Activated T-helper 2 cell treated with anti-CD3 and anti-CD28 coated beads, Interferon-gamma antibody, Interleukin-2, Interleukin-4, amounts not matched to agents 10 μg/mL and 5 μg/mL and 100 μg/mL, durations not matched to agents 14 hours and 24 hours and 36 hours (primary cell): ENCODE data around the gene LMX1A. TPM values are rescaled to one million over a fixed set of nuclear protein-coding genes. Genes with fewer than 3 reads are reported as not detected.

Source experiments
- DNase-seq: peaks from one replicate; pipeline ENCODE4 v3.0.0; 2021; ENCODE audit warnings: low spot score
- H3K27ac Mint-ChIP-seq: one replicate; pipeline ENCODE4 v1.8.0; 2021; ENCODE audit warnings: mixed read lengths
- H3K27me3 Mint-ChIP-seq: one replicate; pipeline ENCODE4 v1.8.0; 2021; ENCODE audit warnings: low read depth, mixed read lengths
- H3K36me3 Mint-ChIP-seq: one replicate; pipeline ENCODE4 v1.8.0; 2021; ENCODE audit warnings: low read depth, mixed read lengths
- H3K4me1 Mint-ChIP-seq: one replicate; pipeline ENCODE4 v1.8.0; 2021; ENCODE audit warnings: low read depth, mixed read lengths
- H3K4me3 Mint-ChIP-seq: one replicate; pipeline ENCODE4 v1.8.0; 2021; ENCODE audit warnings: low read depth, mild to moderate bottlenecking, moderate library complexity, mixed read lengths
- H3K9me3 Mint-ChIP-seq: one replicate; pipeline ENCODE4 v1.8.0; 2021; ENCODE audit warnings: mixed read lengths
- intact Hi-C: fragments of 100-400 bp; cut with micrococcal nuclease; formaldehyde crosslinking; loops from one replicate; pipeline ENCODE4 v1.15.1; 2023
- total RNA-seq: library from RNA; stranded (reverse); gene quantifications from 2 replicates; pipeline ENCODE4 v1.2.3, GENCODE V29; 2022

Gene LMX1A
- total RNA-seq, 1 donor from 2014 or later, result not detected

DNA sequence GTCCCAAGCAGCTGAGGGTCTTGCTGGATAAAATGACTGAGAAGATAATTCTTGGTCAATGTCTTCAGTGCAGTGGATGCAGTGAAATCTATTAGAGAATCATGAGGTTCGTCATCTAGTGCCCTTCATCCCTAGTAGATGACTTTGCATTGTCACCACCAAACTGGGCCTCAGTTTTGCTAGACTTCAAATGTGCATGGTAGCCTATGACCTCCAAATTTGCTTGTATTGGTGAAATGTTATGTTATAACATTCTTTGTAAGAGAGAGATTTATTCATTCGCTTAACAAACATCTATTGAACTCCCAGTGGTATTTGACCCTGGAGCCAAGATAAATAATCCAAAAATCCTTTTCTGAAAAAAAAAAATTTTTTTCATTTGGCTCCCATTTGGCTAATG is 183.8 kb downstream of the LMX1A start:
- no peaks in the 10 kb centered on the region for H3K9me3 Mint-ChIP-seq
- intact Hi-C loops, result no loop called here
- H3K27ac Mint-ChIP-seq, result no peak overlapping the region
- H3K4me1 Mint-ChIP-seq, result no peaks in the 10 kb centered on the region
- H3K27me3 Mint-ChIP-seq, result no peaks in the 10 kb centered on the region
- DNase-seq, result no peak
- H3K36me3 Mint-ChIP-seq, result no peaks in the 10 kb centered on the region
- H3K4me3 Mint-ChIP-seq, result no peak overlapping the region

DNA sequence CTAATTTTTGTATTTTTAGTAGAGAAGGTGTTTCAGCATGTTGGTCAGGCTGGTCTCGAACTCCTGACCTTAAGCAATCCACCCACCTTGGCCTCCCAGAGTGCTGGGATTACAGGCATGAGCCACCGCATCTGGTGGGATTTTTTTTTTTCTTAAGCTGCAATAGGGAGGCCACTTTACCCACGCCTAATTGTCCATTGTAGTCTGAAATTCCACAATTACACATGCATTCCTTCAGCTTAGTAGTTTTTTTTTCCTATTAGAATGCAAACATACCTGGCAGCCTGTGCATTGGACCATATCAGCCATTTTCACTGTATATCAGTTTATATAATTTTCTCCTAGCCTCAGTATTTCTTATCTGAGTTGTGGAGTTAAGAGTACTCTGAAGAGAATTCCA is 186.8 kb downstream of the LMX1A start:
- no peaks in the 10 kb centered on the region for H3K4me1 Mint-ChIP-seq
- no peaks in the 10 kb centered on the region for H3K9me3 Mint-ChIP-seq
- H3K27ac Mint-ChIP-seq, result no peak overlapping the region
- intact Hi-C loops, result no loop called here
- H3K27me3 Mint-ChIP-seq, result no peaks in the 10 kb centered on the region
- H3K4me3 Mint-ChIP-seq, result no peak overlapping the region
- H3K36me3 Mint-ChIP-seq, result no peaks in the 10 kb centered on the region
- DNase-seq, result no peak

DNA sequence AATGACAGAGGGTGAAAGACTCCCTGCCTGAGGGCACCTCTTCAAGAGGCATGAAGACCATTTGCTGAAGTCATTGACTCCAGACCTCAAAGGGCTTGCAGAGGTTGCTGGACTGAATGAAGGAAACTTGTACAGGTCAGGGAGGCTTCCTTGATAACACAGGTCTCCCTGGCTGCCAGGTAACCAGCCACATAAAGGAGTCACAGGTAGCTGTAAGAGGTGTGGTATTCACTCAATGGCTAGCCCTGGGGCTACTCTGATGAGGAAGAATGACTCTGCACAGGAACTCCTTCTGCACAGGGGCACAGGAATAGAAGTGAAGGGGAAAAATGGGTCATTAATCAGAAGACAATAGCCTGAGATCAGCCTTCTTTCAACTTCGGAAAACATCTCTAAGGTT is 187.5 kb downstream of the LMX1A start:
- DNase-seq, result no peak
- Mint-ChIP-seq H3K9me3 (no peaks in the 10 kb centered on the region), H3K27ac (no peak overlapping the region), H3K4me1 (no peaks in the 10 kb centered on the region), H3K27me3 (no peaks in the 10 kb centered on the region), H3K4me3 (no peak overlapping the region), H3K36me3 (no peaks in the 10 kb centered on the region)
- intact Hi-C loops, result no loop called here

DNA sequence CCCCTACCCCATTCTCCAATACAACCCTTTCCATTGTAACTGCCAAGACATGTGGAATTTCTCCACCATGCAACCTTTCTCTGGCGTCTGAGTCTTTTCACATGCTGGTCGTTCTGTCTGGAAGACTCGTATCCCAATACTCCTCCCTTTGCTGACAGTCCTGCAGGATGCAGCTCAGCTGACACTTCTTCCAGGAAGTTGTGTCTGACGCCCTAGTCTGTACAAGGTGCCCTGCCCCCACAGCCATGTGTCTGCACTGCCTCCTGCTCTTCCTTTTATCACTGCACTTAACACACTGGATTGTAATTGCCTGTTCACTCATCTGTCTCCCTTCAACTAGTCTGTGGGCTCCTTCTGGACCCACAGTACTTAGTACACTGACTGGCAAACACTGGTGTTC is 188.0 kb downstream of the LMX1A start:
- H3K9me3 Mint-ChIP-seq, result no peaks in the 10 kb centered on the region
- no peak overlapping the region for H3K4me3 Mint-ChIP-seq
- no peak for DNase-seq
- intact Hi-C loops, result no loop called here
- H3K4me1 Mint-ChIP-seq, result no peaks in the 10 kb centered on the region
- no peak overlapping the region for H3K27ac Mint-ChIP-seq
- H3K27me3 Mint-ChIP-seq, result no peaks in the 10 kb centered on the region
- H3K36me3 Mint-ChIP-seq, result no peaks in the 10 kb centered on the region

DNA sequence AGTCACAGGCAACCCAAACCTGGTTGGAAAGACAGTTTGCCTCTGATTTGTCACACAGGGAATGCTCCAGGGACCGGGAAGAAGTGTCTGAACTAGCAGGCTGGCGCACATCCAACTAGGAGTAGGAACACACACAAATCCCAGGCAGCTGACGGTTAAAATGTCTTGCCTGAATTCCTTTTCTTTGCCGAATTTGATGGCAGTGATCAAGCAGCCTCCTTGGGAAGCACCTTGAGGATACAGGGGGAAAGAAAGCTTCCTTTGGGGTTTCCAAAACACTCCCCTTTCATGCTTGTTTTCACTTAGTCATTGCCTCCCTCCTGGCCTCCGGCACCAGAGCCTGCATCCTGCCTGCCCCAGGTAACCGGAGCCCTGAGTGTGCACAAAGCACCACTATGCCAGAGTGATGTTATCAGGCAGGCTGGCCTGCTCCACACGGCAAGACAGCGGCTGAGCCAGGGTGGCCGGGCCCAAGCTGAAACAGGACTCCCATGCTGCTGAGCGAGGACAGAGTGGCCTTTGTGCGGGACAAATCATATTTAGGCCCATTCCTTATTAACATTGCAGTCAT is 193.8 kb downstream of the LMX1A start:
- intact Hi-C loops, result no loop called here
- no peaks in the 10 kb centered on the region for H3K27me3 Mint-ChIP-seq
- H3K4me1 Mint-ChIP-seq, result no peaks in the 10 kb centered on the region
- H3K27ac Mint-ChIP-seq, result no peak overlapping the region
- no peak overlapping the region for H3K4me3 Mint-ChIP-seq
- no peak for DNase-seq
- H3K9me3 Mint-ChIP-seq, result no peaks in the 10 kb centered on the region
- H3K36me3 Mint-ChIP-seq, result no peaks in the 10 kb centered on the region

DNA sequence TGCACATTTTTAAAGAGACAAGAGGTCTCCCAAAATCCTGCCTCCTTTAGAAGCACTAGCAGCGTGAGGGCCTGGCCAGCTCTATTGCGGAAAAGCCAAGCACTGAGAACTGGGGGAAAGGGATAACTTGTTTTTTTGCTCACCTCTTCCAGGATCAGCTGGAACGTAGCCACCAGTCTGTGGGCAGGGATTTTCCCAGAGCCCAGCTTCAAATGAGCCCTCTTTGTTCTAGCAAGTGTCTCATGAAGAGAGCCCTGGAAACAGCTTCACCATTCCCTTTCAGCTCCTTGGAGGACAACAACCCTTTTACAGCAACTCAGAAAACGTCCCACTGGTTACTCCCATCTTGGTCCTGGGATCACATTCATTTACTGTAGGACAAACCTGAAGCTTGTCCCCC is 195.4 kb downstream of the LMX1A start:
- no peak for DNase-seq
- no peaks in the 10 kb centered on the region for H3K9me3 Mint-ChIP-seq
- H3K4me3 Mint-ChIP-seq, result no peak overlapping the region

DNA sequence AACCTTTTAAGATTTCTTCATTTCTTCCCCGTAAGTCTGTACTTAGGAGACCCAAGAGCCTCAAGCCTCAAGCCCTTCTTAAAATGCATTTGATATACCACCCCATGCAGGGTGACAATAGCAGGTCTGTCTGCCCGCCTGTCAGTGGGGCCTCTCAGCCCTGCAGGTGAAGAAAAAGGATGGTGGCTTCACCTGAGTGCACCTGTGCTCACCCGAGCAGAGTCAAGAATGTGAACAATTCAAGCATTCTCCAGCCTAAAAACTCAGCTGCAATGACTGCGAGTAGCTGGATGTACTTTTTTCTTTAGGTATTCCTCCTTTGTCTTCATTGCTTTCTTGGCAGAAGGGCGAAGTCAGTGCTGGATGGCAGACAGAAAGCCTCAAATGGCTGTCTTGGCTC is 203.3 kb downstream of the LMX1A start:
- Mint-ChIP-seq H3K27ac (no peak overlapping the region), H3K4me3 (no peak overlapping the region), H3K36me3 (no peaks in the 10 kb centered on the region), H3K9me3 (no peaks in the 10 kb centered on the region), H3K4me1 (no peaks in the 10 kb centered on the region), H3K27me3 (no peaks in the 10 kb centered on the region)
- intact Hi-C loops, result no loop called here
- DNase-seq, result no peak

More for the DNA sequence above, 195.4 kb downstream of the LMX1A start:
- Mint-ChIP-seq H3K27ac (no peak overlapping the region), H3K4me1 (no peaks in the 10 kb centered on the region), H3K36me3 (no peaks in the 10 kb centered on the region), H3K27me3 (no peaks in the 10 kb centered on the region)
- intact Hi-C loops, result no loop called here

DNA sequence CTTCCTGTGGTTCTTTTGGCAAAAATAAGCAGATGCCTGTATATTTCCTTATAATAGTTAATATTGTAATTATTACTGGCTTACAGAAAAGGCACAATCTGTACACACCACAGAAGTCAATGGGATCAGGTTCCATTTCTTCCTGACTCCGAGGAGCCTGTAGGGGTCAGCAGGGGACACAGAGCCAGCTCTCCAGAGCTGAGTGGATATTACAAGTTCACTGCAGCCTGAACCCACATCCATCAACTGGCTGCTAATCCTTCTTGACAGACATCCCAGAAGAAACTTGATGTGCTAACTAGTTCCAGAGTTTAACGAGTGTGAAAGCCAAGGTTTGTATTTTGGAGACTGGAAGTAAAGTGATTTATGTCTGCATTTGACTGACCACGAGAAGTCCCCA is 203.8 kb downstream of the LMX1A start:
- DNase-seq, result no peak
- Mint-ChIP-seq H3K4me1 (no peaks in the 10 kb centered on the region), H3K4me3 (no peak overlapping the region), H3K27me3 (no peaks in the 10 kb centered on the region), H3K27ac (no peak overlapping the region), H3K36me3 (no peaks in the 10 kb centered on the region), H3K9me3 (no peaks in the 10 kb centered on the region)
- intact Hi-C loops, result no loop called here

DNA sequence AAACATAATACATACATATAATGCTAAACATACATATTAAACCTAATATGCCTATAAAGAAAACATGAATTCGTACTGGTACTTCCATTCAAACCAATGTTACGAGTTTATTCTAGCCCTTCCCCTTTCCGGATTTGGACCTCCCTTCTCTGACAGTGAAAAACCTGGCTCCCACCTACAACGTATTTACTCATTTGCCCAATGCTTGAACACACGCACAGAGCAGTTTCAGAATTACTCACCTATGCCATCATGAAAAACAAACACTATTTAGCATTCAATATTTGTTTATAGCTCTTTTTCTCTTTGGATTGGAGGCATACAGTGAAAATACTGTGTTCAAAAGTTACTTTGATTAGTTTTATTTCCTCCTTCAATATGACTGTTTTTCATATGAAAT is 204.4 kb downstream of the LMX1A start:
- H3K4me1 Mint-ChIP-seq, result no peaks in the 10 kb centered on the region
- no peak overlapping the region for H3K4me3 Mint-ChIP-seq
- no peaks in the 10 kb centered on the region for H3K27me3 Mint-ChIP-seq
- intact Hi-C loops, result no loop called here
- DNase-seq, result no peak
- H3K27ac Mint-ChIP-seq, result no peak overlapping the region
- no peaks in the 10 kb centered on the region for H3K9me3 Mint-ChIP-seq
- no peaks in the 10 kb centered on the region for H3K36me3 Mint-ChIP-seq

Other genes starting within 250 kb of the LMX1A start
- not detected in 2 replicates for gene RXRG, start 88.4 kb upstream of the LMX1A start, total RNA-seq
- gene LRRC52, start 187.3 kb upstream of the LMX1A start, total RNA-seq, result not detected in 2 replicates